H9 (cell line): ENCODE data around the gene MAST2. TPM values are rescaled to one million over a fixed set of nuclear protein-coding genes. Genes with fewer than 3 reads are reported as not detected.

Experiments used
- DNase-seq: peaks from one replicate; pipeline ENCODE4 v3.0.0-alpha.2; 2017
- H2AFZ ChIP-seq: one replicate; pipeline ENCODE4 v1.6.1; 2013; ENCODE audit warnings: mild to moderate bottlenecking, low read length, control low read depth, moderate library complexity
- H2AK5ac ChIP-seq: 2 replicates; pipeline ENCODE4 v1.6.1; 2013; ENCODE audit warnings: low read length, control low read depth, mixed read lengths; ENCODE audit not compliant: insufficient read length
- H2BK120ac ChIP-seq: one replicate; pipeline ENCODE4 v1.6.1; 2013; ENCODE audit warnings: low read depth, mild to moderate bottlenecking, low read length, control low read depth, inconsistent platforms; ENCODE audit not compliant: poor library complexity, severe bottlenecking
- H2BK12ac ChIP-seq: 2 replicates; pipeline ENCODE4 v1.6.1; 2013; ENCODE audit warnings: low read length, control low read depth, mixed read lengths, low read depth; ENCODE audit not compliant: insufficient read length
- H2BK15ac ChIP-seq: 2 replicates; pipeline ENCODE4 v1.6.1; 2013; ENCODE audit warnings: low read depth, low read length, control low read depth
- H2BK20ac ChIP-seq: one replicate; pipeline ENCODE4 v1.6.1; 2013; ENCODE audit warnings: low read depth, mild to moderate bottlenecking, low read length, control low read depth, inconsistent platforms; ENCODE audit not compliant: poor library complexity, severe bottlenecking
- H2BK5ac ChIP-seq: 2 replicates; pipeline ENCODE4 v1.6.1; 2013; ENCODE audit warnings: low read length, control low read depth, mixed read lengths; ENCODE audit not compliant: insufficient read length
- H3K14ac ChIP-seq: 2 replicates; pipeline ENCODE4 v1.6.1; 2013; ENCODE audit warnings: low read length, control low read depth; ENCODE audit not compliant: insufficient read depth
- H3K18ac ChIP-seq: 2 replicates; pipeline ENCODE4 v1.6.1; 2013; ENCODE audit warnings: low read depth, mild to moderate bottlenecking, mixed read lengths, low read length, control low read depth; ENCODE audit not compliant: insufficient read length
- H3K23ac ChIP-seq: 2 replicates; pipeline ENCODE4 v1.6.1; 2013; ENCODE audit warnings: low read length, control low read depth, mixed read lengths, low read depth; ENCODE audit not compliant: insufficient read length
- H3K23me2 ChIP-seq: 2 replicates; pipeline ENCODE4 v1.6.1; 2013; ENCODE audit warnings: low read depth, mild to moderate bottlenecking, mixed read lengths, low read length, control low read depth; ENCODE audit not compliant: insufficient read length, poor library complexity, severe bottlenecking
- H3K27ac ChIP-seq: 2 replicates; pipeline ENCODE4 v1.5.1; 2013; ENCODE audit warnings: low read length, control low read depth, mixed read lengths, low read depth; ENCODE audit not compliant: insufficient read length
- H3K27me3 ChIP-seq: 2 replicates; pipeline ENCODE4 v1.6.1; 2013; ENCODE audit warnings: low read length, control low read depth, inconsistent platforms; ENCODE audit not compliant: insufficient read depth
- H3K4ac ChIP-seq: 2 replicates; pipeline ENCODE4 v1.6.1; 2013; ENCODE audit warnings: low read depth, mild to moderate bottlenecking, control low read depth, inconsistent platforms, low read length, moderate library complexity
- H3K4me1 ChIP-seq: 2 replicates; pipeline ENCODE4 v1.6.1; 2013; ENCODE audit warnings: low read length, control low read depth, inconsistent platforms; ENCODE audit not compliant: insufficient read depth
- H3K4me2 ChIP-seq: 2 replicates; pipeline ENCODE4 v1.6.1; 2013; ENCODE audit warnings: low read length, control low read depth, mixed read lengths; ENCODE audit not compliant: insufficient read length, insufficient read depth
- H3K56ac ChIP-seq: 2 replicates; pipeline ENCODE4 v1.6.1; 2013; ENCODE audit warnings: low read depth, mild to moderate bottlenecking, mixed read lengths, low read length, control low read depth; ENCODE audit not compliant: insufficient read length
- H3K79me1 ChIP-seq: 2 replicates; pipeline ENCODE4 v1.6.1; 2013; ENCODE audit warnings: low read depth, mild to moderate bottlenecking, moderate library complexity, low read length, control low read depth, inconsistent platforms; ENCODE audit not compliant: insufficient read depth, poor library complexity, severe bottlenecking
- H3K79me2 ChIP-seq: 2 replicates; pipeline ENCODE4 v1.6.1; 2013; ENCODE audit warnings: low read length, control low read depth, inconsistent platforms; ENCODE audit not compliant: insufficient read depth
- H3K9ac ChIP-seq: 2 replicates; pipeline ENCODE4 v1.6.1; 2013; ENCODE audit warnings: low read length, control low read depth, mixed read lengths; ENCODE audit not compliant: insufficient read length; ENCODE audit errors: extremely low read depth
- H3K9me3 ChIP-seq: one replicate; pipeline ENCODE4 v1.6.1; 2013; ENCODE audit warnings: low read depth, low read length, inconsistent platforms; ENCODE audit not compliant: control insufficient read depth
- H3T11ph ChIP-seq: one replicate; pipeline ENCODE4 v1.6.1; 2013; ENCODE audit warnings: mild to moderate bottlenecking, low read length, control low read depth, inconsistent platforms
- H4K20me1 ChIP-seq: one replicate; pipeline ENCODE4 v1.6.1; 2013; ENCODE audit not compliant: control insufficient read depth, insufficient read length, insufficient read depth
- H4K5ac ChIP-seq: 2 replicates; pipeline ENCODE4 v1.6.1; 2013; ENCODE audit warnings: low read depth, mild to moderate bottlenecking, mixed read lengths, low read length, control low read depth; ENCODE audit not compliant: insufficient read length
- H4K8ac ChIP-seq: replicated peaks from 2 replicates; pipeline ENCODE4 v1.6.1; 2013; ENCODE audit warnings: low read length, control low read depth, mixed read lengths, low read depth; ENCODE audit not compliant: insufficient read length
- H4K91ac ChIP-seq: 2 replicates; pipeline ENCODE4 v1.6.1; 2013; ENCODE audit warnings: low read depth, mild to moderate bottlenecking, moderate library complexity, mixed read lengths, low read length, control low read depth; ENCODE audit not compliant: insufficient read length
- H3K27ac Mint-ChIP-seq, 3 experiments: 2 replicates in 2 of 3; 3 replicates in 1 of 3; pipeline ENCODE4 v1.8.0; 2020 to 2021; ENCODE audit warnings: mixed read lengths in 3 of 3, mild to moderate bottlenecking in 1 of 3, moderate library complexity in 1 of 3
- H3K27me3 Mint-ChIP-seq: 2 replicates; pipeline ENCODE4 v1.8.0; 2021; ENCODE audit warnings: low read depth, mild to moderate bottlenecking, moderate library complexity, mixed read lengths
- H3K36me3 Mint-ChIP-seq, 3 experiments: 2 replicates in 2 of 3; 3 replicates in 1 of 3; pipeline ENCODE4 v1.8.0; 2020 to 2021; ENCODE audit warnings: low read depth in 3 of 3, mixed read lengths in 3 of 3; ENCODE audit not compliant: insufficient read depth in 1 of 3
- H3K4me1 Mint-ChIP-seq, 2 experiments: 2 replicates each; pipeline ENCODE4 v1.8.0; 2020; ENCODE audit warnings: mixed read lengths in 2 of 2
- H3K4me3 Mint-ChIP-seq, 2 experiments: 2 replicates in 1 of 2; 3 replicates in 1 of 2; pipeline ENCODE4 v1.8.0; 2020 to 2021; ENCODE audit warnings: mild to moderate bottlenecking in 2 of 2, mixed read lengths in 2 of 2, moderate library complexity in 1 of 2
- H3K9me3 Mint-ChIP-seq, 2 experiments: 2 replicates in 1 of 2; 3 replicates in 1 of 2; pipeline ENCODE4 v1.8.0; 2020; ENCODE audit warnings: mild to moderate bottlenecking in 2 of 2, mixed read lengths in 2 of 2, moderate library complexity in 1 of 2
- CTCF ChIP-seq: fragments of 200-600 bp; sonication (generic); conservative IDR thresholded peaks from 3 replicates; pipeline ENCODE4 v1.8.0; 2021; ENCODE audit warnings: antibody characterized with exemption, mild to moderate bottlenecking
- WGBS: extraction: QIAGEN DNeasy Blood & Tissue Kit; methylation state at CpG from one replicate; pipeline ENCODE4 v1.1.7; 2013; ENCODE audit warnings: missing lambda C conversion rate, low lambda C conversion rate, mixed read lengths; ENCODE audit not compliant: insufficient read length; ENCODE audit errors: extremely low coverage; 5-methylcytosine and 5-hydroxymethylcytosine counted together
- total RNA-seq: library from RNA; stranded (reverse); gene quantifications from 2 replicates; pipeline ENCODE4 v1.2.1, GENCODE V29; 2021

The MAST2 gene
- total RNA-seq, 1 experiment from 2014 or later, result 28.8 TPM

- H3K27ac Mint-ChIP-seq, result no peak overlapping the region
These were observed 199.2 kb downstream of the MAST2 start for GRCh38 chr1:46002551-46003150.

More at GRCh38 chr1:46002551-46003150, 199.2 kb downstream of the MAST2 start:
- Histone ChIP-seq H3K9ac (no peak overlapping the region), H2BK12ac (no peak overlapping the region), H2BK20ac (no peak overlapping the region), H2AFZ (no peak overlapping the region), H3K23ac (no peak overlapping the region), H4K91ac (no peak overlapping the region), H3K79me1 (no peaks in the 10 kb centered on the region), H2BK5ac (no peak overlapping the region), H3K23me2 (no peaks in the 10 kb centered on the region), H3K27me3 (no peaks in the 10 kb centered on the region), H4K20me1 (no peaks in the 10 kb centered on the region), H3K14ac (no peak overlapping the region), H4K8ac (no peak overlapping the region), H3K79me2 (no peaks in the 10 kb centered on the region), H2BK15ac (no peak overlapping the region), H3K9me3 (no peaks in the 10 kb centered on the region), H3K4ac (no peak overlapping the region), H3K56ac (no peak overlapping the region), H3K4me1 (no peaks in the 10 kb centered on the region), H2AK5ac (no peak overlapping the region), H3T11ph (no peak overlapping the region), H2BK120ac (no peak overlapping the region), H4K5ac (no peak overlapping the region), H3K27ac (no peak overlapping the region), H3K4me2 (no peak overlapping the region), H3K18ac (no peak overlapping the region)
- Mint-ChIP-seq H3K4me1 (peaks cover 9 to 13% of the 10 kb centered on the region in 2 experiments; a peak in 3 of 4 replicates), H3K9me3 (no peaks in the 10 kb centered on the region), H3K4me3 (no peak overlapping the region), H3K36me3 (peaks cover 7 to 26% (median 14%) of the 10 kb centered on the region in 3 experiments; a peak in 6 of 7 replicates), H3K27me3 (no peaks in the 10 kb centered on the region)
- DNase-seq, result peak; percentile 7
- WGBS, result no CpG with 5 or more reads among the region's 3 CpGs
- TF ChIP-seq CTCF, result no peak
